Rectal smooth muscle tissue (tissue), 1 donor: ENCODE data around the gene HIP1.
"Not testable (repeated sequence)": the region's sequence is repeated elsewhere in the genome, so short reads cannot be mapped to it uniquely, and the experiment has no call there.

Source experiments
- H3K27ac ChIP-seq: one replicate; pipeline ENCODE4 v1.7.0; 2013; ENCODE audit warnings: low read depth, low read length, inconsistent platforms
- H3K27me3 ChIP-seq: one replicate; pipeline ENCODE4 v1.7.0; 2013; ENCODE audit warnings: low read length; ENCODE audit not compliant: control insufficient read depth, insufficient read depth
- H3K36me3 ChIP-seq: one replicate; pipeline ENCODE4 v1.7.0; 2013; ENCODE audit warnings: low read length; ENCODE audit not compliant: control insufficient read depth, insufficient read depth
- H3K4me1 ChIP-seq: one replicate; pipeline ENCODE4 v1.7.0; 2013; ENCODE audit warnings: low read length; ENCODE audit not compliant: control insufficient read depth, insufficient read depth
- H3K4me3 ChIP-seq: one replicate; pipeline ENCODE4 v1.7.0; 2013; ENCODE audit warnings: low read length
- H3K9ac ChIP-seq: one replicate; pipeline ENCODE4 v1.7.0; 2013; ENCODE audit warnings: low read length

The HIP1 gene

GRCh38 chr7:75638594-75639070, 100.1 kb downstream of the HIP1 start:
- Histone ChIP-seq H3K27ac (no peak overlapping the region), H3K9ac (no peak overlapping the region), H3K27me3 (no peaks in the 10 kb centered on the region), H3K4me3 (peak overlapping the region; percentile 69), H3K36me3 (no peaks in the 10 kb centered on the region), H3K4me1 (peaks cover 6% of the 10 kb centered on the region)

DNA sequence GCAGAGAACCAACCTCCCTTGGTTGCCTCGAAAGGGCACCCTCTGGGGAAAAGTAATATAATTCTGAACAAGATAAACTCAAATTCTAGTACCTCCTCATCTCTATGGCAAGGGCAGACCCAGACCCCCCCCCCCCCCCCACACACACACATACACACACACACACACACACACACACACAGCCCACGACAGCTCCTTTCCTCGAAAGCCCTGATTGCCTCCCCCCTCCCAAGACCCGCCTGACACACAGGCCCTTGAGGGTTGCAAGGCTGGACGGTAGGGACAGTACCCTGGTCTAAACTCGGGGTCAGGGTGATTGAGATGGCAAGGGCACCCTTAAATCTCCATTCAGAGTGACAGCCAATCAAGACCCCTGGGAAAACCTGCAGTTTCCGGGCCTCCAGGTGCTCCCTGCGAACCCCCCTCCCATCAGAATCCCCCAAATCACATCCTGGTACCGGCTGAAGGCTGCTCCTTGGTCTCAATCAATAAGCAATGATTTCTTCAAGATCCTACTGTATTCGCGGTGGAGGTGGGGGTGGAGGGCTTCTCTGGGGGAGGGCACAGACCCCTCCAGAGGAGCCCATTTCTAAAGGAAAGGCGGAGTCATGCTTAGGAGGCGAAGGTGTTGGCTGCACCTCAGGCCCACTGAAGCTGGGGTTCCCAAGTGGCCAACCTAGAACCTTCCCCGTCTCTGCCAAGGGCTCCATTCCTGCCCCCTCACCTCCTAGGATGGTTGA, 100.7 kb downstream of the HIP1 start:
- no peaks in the 10 kb centered on the region for H3K27me3 ChIP-seq
- no peak overlapping the region for H3K27ac ChIP-seq
- H3K36me3 ChIP-seq, result no peaks in the 10 kb centered on the region
- H3K4me3 ChIP-seq, result peak overlapping the region; percentile 69
- H3K9ac ChIP-seq, result no peak overlapping the region
- H3K4me1 ChIP-seq, result peaks cover 6% of the 10 kb centered on the region

GRCh38 chr7:75635036-75635435, 103.7 kb downstream of the HIP1 start:
- Histone ChIP-seq H3K4me1 (peaks cover 6% of the 10 kb centered on the region), H3K27ac (no peak overlapping the region), H3K4me3 (no peak overlapping the region), H3K36me3 (no peaks in the 10 kb centered on the region), H3K27me3 (no peaks in the 10 kb centered on the region), H3K9ac (no peak overlapping the region)

DNA sequence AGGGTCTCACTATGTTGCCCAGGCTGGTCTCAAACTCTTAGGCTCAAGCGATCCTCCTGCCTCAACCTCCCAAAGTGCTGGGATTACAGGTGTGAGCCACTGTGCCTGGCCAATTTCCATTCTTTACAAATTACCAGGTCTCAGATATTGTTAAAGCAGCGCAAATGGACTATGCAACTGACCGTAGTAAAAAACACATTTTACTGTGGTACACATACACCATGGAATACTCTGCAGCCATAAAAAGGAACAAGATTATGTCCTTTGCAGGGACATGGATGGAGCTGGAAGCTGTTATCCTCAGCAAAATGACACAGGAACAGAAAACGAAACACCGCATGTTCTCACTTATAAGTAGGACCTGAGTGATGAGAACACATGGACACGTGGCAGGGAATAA, 106.2 kb downstream of the HIP1 start:
- H3K36me3 ChIP-seq, H3K27ac ChIP-seq, H3K4me1 ChIP-seq, H3K4me3 ChIP-seq, H3K9ac ChIP-seq, H3K27me3 ChIP-seq: not testable (repeated sequence)

- H3K9ac ChIP-seq, result no peak overlapping the region
- no peaks in the 10 kb centered on the region for H3K36me3 ChIP-seq
- no peaks in the 10 kb centered on the region for H3K4me1 ChIP-seq
- H3K27me3 ChIP-seq, result no peaks in the 10 kb centered on the region
- H3K27ac ChIP-seq, result no peak overlapping the region
- H3K4me3 ChIP-seq, result no peak overlapping the region
Measured at GRCh38 chr7:75631711-75632110, 107.0 kb downstream of the HIP1 start.

DNA sequence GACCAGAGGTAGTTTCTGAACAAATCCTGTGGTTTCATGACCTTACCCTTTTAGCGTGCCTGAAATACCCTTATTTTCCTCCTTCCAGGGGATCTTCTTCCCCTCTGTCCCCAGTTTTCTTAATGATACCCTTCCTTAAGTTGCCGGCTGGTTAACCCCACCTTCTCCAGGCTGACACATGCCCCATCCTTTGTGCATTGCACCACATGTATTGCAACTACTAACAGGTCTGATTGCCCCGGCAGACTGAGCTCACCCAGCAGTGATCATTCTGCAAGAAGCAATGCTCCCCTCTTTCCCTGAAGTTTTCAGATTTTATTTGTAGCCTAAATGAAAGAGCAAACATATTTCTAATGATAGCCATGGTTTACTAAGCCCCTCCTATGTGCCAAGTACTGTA, 108.2 kb downstream of the HIP1 start:
- Histone ChIP-seq H3K27me3 (no peaks in the 10 kb centered on the region), H3K4me1 (no peaks in the 10 kb centered on the region), H3K4me3 (no peak overlapping the region), H3K9ac (no peak overlapping the region), H3K36me3 (no peaks in the 10 kb centered on the region), H3K27ac (no peak overlapping the region)

- no peaks in the 10 kb centered on the region for H3K36me3 ChIP-seq
- H3K27ac ChIP-seq, result no peak overlapping the region
- H3K4me3 ChIP-seq, result no peak overlapping the region
- no peak overlapping the region for H3K9ac ChIP-seq
- no peaks in the 10 kb centered on the region for H3K27me3 ChIP-seq
- no peaks in the 10 kb centered on the region for H3K4me1 ChIP-seq
Measured at GRCh38 chr7:75629044-75629443, 109.7 kb downstream of the HIP1 start.

DNA sequence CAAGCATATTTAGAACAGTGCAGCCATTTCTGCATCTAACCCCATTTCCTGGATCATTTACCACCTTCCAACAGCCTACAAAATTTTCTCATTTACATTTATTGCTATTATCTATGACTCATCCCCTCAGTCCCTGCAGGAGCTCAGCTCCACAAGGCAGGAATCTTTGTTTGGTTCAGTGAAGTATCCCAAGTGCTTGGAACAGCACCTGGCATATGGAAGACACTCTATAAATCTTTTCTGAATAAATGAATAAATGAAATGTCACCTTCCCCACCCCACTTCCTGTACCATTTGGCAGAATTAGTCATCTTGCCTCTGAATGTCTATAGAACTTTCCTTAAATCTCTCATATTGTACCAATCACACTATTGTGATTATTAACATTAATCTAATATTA, 110.7 kb downstream of the HIP1 start:
- Histone ChIP-seq H3K9ac (no peak overlapping the region), H3K4me3 (no peak overlapping the region)

DNA sequence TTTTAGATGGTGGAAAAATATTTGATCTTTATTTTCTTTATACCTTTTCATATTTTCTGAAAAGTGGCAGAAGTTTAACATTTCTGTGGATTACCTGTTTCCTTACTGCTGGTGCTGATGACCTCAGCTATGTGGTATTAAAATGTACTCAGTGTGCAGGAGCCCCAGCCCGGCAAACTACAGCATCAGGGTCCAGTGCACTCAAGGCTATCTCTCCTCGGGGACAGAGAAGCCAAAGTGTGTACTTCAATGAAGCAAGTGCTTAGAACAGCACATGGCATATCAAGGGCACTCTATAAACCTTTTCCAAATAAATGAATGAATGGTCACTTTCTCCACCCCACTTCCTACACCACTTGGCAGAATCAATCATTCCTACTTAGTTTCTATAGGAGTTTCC, 111.8 kb downstream of the HIP1 start:
- Histone ChIP-seq H3K4me1 (no peaks in the 10 kb centered on the region), H3K27ac (no peak overlapping the region), H3K9ac (no peak overlapping the region), H3K4me3 (no peak overlapping the region), H3K27me3 (no peaks in the 10 kb centered on the region), H3K36me3 (no peaks in the 10 kb centered on the region)

More for the DNA sequence above, 110.7 kb downstream of the HIP1 start:
- no peak overlapping the region for H3K27ac ChIP-seq
- no peaks in the 10 kb centered on the region for H3K36me3 ChIP-seq
- H3K27me3 ChIP-seq, result no peaks in the 10 kb centered on the region
- H3K4me1 ChIP-seq, result no peaks in the 10 kb centered on the region

GRCh38 chr7:75625868-75626267, 112.9 kb downstream of the HIP1 start:
- no peaks in the 10 kb centered on the region for H3K4me1 ChIP-seq
- no peaks in the 10 kb centered on the region for H3K36me3 ChIP-seq
- H3K27ac ChIP-seq, result no peak overlapping the region
- H3K27me3 ChIP-seq, result no peaks in the 10 kb centered on the region
- no peak overlapping the region for H3K4me3 ChIP-seq
- H3K9ac ChIP-seq, result no peak overlapping the region

- Histone ChIP-seq H3K4me3 (no peak overlapping the region), H3K4me1 (no peaks in the 10 kb centered on the region), H3K27ac (peak overlapping the region; percentile 8), H3K9ac (no peak overlapping the region), H3K27me3 (no peaks in the 10 kb centered on the region), H3K36me3 (no peaks in the 10 kb centered on the region)
Measured at GRCh38 chr7:75624134-75624832, 114.5 kb downstream of the HIP1 start.

- H3K27ac ChIP-seq, result no peak overlapping the region
Measured at GRCh38 chr7:75623390-75624133, 115.2 kb downstream of the HIP1 start.

More at GRCh38 chr7:75623390-75624133, 115.2 kb downstream of the HIP1 start:
- H3K27me3 ChIP-seq, result no peaks in the 10 kb centered on the region
- H3K36me3 ChIP-seq, result no peaks in the 10 kb centered on the region
- H3K9ac ChIP-seq, result no peak overlapping the region
- H3K4me1 ChIP-seq, result no peaks in the 10 kb centered on the region
- no peak overlapping the region for H3K4me3 ChIP-seq
